ENCODE data around the gene CPNE8.

Gene CPNE8

DNA sequence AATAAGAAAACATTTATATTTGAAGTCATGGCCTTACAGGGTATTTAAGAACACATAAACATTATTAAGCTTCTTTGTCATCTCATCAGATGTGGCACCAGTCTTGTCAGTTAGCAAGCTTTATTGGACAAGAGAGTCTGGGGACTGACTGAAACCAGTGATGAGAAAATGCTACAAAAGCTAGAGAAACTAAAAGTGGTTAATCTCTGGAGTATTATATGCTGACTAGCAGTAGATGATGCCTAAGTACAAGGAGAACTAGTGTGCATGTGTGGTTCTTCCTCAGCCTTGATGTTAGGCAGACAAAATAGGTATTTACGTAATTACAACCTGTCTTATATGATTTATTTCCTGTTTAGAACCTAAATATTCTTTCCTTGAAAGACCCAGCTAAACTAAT lies 176.5 kb downstream of the CPNE8 start:
- no peak for DNase-seq (ENCODE audit: low read depth in 3 of 3)

DNA sequence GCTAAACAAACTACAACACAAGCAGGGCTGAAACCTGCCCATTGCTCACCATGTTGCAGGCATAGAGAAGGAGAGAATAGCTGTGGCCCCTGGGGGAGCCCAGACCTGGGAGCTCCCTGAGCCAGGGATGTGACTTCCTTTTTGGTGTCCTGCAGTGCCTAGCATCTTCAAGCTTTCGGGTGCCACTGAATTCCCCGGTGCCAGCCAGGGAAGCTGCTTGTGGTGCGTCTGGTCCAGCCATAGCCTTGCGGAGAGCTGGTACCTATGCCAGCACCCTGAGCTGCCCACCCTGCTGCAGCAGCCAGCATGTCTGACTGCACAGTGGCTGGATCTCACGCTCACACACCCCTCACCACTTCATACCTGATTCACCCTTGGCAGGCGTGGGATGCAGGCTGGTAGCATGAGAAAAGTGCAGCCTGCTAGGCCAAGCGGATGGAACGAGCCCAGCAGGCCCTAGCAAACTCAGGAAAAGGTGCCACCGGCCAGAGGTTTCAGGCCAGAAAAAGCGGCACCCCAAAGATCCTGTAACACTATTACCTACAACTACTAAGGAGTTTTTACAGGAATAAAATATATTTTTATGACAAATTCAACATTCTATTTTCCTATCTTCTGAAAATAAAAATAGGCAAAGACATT lies 183.7 kb downstream of the CPNE8 start:
- DNase-seq (ENCODE audit: low read depth in 3 of 3): no peak

DNA sequence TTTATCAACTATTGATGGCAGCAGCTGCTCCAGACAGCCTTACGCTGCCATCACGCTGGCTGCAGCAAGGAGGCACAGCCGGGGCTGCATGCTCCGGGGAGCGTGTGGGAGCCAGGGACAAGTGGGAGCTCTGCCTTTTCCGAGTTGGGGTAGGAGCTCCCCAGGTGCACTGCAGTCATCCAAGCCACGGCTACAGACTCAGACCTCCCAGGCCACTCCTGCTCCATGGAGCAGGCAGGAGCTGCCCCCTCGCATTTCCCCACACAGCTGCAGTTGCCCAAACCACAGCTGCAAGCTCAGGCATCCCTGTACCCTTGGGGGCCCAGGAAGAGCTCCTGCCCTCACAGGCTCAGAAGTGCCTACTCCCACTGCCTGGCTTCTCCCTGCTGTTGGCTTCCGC lies 184.7 kb downstream of the CPNE8 start:
- no peak for DNase-seq (ENCODE audit: low read depth in 3 of 3)

DNA sequence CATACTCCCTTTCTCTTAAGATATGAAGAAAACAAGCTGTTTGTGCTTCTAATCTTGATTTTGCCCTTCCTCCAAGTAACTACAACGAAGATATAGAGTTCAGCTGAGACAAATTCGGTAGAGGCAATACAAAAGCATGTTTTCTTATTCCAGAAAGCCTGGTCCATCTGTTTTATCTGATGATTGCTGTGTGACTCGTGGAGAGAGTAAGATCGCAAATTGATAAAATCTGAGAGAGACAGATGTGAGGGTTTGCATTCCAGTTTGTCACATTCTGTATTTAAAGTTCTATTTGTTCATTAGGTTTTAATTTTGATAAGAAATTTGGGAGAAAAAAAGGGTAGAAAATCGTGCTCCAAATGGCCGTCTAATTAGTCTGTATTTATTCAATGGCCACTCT lies 192.1 kb downstream of the CPNE8 start:
- no peak for DNase-seq (ENCODE audit: low read depth in 3 of 3)

DNA sequence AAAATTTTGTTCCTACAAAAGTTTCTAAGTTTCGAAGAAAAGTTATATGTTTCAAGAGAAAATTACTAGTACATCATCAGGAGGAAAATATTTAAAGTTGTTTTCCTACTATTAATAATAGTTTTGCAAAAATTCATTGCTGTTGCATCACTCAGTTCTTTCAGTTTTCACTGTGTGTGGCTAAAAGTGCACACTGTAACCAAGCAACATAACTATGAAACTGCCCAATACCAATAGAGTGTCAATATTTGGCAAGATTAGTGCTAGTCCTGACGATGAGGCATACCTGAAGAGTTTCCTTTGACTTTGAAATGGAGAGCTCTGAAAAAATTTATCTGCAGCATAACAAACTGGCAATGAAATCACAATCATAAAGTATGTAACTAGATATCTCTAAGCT lies 194.3 kb downstream of the CPNE8 start:
- DNase-seq (ENCODE audit: low read depth in 3 of 3): no peak

DNA sequence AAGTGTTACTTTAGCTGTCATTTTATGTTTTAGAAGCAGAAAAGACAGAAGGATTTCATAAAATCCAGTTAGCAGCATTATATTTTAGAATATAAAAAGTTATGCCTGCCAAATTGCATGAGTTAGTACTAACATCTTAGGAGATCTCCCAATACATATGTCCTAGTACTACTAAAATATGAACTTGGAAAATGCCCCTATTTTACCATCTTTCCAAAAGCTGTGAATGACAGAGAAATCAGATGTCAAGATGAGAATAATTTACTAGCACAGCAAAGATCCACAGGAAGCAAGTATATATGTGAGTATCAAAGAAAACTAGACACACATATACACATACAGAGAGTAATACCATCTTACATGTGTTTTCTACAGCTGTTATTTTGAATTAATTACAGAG lies 196.9 kb downstream of the CPNE8 start:
- no peak for DNase-seq (ENCODE audit: low read depth in 3 of 3)

DNA sequence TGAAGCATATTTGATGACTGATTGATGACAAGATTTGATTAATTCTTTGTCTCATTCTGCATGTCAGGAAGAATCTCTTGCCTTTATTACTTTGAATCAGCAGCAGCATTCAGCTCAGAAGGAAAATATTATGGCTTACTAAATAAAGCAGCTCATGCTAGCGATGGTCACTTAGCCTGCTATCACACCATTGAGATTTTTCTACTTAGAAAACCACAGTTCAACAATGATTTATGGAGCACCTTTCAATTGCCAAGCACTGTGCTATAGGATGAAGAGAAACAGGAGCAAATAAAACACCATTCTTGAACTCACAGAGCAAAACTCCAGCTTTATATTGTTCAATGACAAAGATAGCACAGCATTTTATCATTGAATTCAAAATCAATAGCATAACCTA lies 197.7 kb downstream of the CPNE8 start:
- no peak for DNase-seq (ENCODE audit: low read depth in 3 of 3)

DNA sequence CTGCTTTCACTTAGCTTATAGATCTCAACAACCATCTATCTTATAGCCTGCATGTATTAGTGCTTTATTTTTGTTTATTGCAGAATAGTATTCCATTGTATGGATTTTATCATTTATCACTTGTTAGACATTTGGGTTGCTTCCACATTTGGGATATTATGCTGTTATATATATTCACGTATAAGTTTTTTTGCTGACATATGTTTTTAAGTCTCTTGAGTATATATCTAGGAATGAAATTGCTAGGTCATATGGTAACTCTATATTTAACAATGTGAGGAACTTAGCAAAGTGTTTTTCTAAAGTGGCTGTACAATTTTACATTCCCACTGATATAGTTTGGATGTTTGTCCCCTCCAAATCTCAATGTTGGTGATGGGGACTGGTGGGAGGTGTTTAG lies 208.1 kb downstream of the CPNE8 start:
- DNase-seq (ENCODE audit: low read depth in 3 of 3): no peak

DNA sequence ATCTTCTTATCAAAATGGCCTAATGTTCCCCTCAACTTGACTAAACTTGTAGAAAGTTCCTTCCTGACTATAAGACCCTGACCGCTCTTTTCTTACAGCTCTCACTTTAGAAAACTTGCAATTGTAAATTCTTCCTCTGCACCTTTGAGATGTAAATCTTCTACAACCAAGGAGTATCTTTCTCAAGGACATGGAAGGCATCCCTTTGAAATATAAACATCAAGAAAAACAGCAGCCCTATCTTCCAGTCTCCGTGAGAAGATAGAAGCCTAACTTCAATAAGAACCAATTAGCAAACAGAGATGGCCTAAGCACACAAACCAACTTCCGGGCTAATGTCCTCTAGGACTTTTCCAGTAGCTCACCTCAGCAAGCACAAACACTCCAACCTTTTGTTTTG lies 210.3 kb downstream of the CPNE8 start:
- no peak for DNase-seq (ENCODE audit: low read depth in 3 of 3)

DNA sequence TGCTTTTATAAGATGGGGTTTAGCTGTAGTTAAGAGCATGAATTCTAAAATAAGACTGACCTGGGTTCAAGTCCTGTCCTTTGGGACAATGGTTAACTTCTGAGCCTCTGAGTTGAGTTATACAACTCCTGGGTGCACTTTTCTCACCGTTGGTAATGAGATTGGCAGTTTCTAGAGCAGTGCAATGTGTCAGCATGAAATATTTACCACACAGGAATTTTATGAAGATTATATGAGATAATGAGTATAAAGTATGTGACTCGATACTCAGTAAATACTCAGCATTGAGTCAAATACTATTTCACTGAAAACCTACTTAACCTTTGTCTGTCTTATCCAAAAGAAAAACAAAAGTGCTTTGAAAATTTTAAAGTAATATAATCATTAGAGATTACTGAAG lies 214.2 kb downstream of the CPNE8 start:
- no peak for DNase-seq (ENCODE audit: low read depth in 3 of 3)

DNA sequence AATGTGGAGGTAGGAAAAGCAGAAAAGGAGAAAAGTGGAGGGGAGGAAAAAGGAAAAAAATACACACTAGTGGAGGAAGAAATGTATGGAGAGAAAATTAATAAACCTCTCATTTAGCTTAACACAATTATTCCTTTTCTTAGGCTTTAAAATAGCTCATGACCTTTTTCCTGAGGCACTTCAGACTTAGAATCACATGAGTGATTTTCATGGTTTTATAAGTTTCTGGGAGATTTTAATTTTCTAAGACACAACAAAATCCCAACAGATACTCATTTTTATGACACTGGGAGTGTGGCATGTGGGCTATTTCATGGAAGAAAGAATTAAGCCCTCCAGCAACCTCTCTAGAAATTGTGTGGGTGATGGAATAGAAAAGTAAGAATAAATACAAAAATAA lies 214.7 kb downstream of the CPNE8 start:
- DNase-seq (ENCODE audit: low read depth in 3 of 3): no peak

DNA sequence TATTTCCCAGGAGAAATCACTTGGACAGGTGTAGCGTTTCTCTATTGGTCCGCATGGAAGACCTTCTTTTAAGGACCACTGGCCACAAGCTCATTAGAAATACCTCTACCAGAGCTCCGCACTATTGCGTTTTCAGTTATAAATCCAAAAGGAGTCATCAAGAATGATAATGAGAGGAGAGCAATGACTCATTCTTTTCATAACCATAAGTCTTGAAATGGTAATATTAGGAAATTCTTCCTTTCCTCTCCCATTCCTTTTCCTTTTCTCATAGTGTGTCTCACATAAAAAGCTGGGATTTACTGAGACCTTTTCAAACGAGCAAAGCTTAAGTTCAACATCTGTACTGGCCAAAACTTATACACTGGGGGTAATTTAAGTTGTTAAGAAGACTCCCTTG lies 215.7 kb downstream of the CPNE8 start:
- DNase-seq (ENCODE audit: low read depth in 3 of 3): no peak

DNA sequence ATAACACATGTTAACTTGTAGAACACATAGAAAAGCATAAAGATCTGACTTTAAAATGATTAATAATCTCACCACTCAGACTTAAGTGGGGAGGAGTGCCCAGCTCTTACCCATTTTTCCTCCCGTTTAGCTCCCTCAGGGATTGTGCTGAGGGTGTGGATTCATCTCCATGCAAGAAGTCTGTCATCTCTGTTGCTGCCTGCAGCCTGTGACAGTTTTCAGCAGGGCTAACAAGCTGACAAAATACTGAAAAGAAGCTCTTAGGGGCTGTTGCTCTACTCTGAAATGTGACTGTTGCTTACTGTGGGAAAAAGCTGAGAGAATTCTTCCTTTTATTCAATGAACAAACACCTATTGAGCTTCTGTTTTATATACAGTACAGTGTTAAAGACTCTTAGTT lies 216.2 kb downstream of the CPNE8 start:
- DNase-seq (ENCODE audit: low read depth in 3 of 3): no peak

DNA sequence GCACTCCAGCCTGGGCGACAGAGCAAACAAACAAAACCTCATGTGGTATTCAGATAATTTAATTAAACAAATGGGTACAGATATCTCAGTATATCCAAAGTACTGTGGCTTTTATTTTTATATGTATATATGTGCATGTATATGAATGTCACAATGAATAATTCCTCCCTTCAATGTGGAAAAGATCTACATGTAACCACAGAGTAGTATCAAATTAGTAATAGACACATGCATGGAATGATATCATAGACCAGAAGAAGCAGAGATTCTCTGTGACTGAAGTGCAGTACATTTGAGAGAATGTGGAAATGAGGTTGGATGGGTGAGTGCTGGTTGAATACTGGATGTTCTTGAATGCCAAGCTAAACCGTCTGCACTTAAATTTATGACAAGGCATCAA lies 222.9 kb downstream of the CPNE8 start:
- DNase-seq (ENCODE audit: low read depth in 3 of 3): no peak

DNA sequence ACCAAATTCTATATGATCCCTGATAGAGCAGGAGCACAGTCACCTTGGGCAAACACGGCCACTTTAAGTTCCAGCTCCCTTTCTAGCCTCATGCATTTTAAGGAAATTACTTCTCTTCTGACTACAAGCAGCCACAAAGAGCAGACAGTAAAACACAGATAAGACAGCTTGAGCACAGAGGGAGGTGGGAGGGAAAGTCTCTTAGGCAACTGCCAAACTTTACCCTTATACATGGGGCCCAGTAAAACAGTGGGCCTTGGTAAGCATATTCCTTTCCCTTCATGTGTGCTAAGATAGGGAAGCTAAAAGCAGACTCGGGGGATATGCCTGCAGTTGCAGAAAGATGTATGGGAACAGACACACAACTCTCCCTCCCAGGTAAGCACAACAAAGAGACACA lies 235.9 kb downstream of the CPNE8 start:
- DNase-seq (ENCODE audit: low read depth in 3 of 3): no peak

DNA sequence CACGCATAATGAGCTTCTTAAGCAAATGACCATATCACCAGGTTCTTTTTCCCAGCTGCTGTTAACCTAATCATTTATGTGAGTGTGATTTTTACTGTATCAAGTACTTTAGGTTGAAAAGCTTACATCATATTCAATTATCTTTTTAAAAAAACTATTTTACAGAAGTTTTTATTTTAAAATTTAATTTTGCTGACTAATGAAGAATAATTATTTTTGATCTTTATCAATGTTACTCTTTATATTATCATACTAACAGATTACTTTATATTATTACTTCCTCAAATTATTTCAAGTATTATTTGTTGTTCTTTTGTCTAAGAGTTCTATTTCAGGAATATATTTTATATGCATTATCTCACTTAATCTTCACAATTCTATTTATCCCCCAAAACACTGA lies 236.3 kb downstream of the CPNE8 start:
- DNase-seq (ENCODE audit: low read depth in 3 of 3): no peak

DNA sequence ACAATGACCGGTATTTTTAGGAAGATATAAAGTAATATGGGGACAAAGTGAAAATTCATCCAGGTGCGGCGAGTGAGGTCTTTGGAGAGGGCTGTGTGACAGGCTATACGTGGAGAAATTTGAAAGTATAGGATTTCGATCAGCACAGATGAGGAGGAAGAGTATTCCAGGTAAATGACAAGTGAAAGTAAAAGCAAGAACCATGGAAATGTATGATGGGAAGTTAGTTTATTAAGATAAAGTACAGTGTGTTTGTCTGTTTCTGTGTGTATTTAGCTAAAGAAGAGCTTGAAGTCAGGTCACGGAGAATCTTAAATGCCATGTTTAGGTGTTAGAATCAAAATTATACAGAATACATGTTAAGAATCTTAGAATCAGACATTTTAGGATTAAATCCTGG lies 239.0 kb downstream of the CPNE8 start:
- DNase-seq (ENCODE audit: low read depth in 3 of 3): no peak

DNA sequence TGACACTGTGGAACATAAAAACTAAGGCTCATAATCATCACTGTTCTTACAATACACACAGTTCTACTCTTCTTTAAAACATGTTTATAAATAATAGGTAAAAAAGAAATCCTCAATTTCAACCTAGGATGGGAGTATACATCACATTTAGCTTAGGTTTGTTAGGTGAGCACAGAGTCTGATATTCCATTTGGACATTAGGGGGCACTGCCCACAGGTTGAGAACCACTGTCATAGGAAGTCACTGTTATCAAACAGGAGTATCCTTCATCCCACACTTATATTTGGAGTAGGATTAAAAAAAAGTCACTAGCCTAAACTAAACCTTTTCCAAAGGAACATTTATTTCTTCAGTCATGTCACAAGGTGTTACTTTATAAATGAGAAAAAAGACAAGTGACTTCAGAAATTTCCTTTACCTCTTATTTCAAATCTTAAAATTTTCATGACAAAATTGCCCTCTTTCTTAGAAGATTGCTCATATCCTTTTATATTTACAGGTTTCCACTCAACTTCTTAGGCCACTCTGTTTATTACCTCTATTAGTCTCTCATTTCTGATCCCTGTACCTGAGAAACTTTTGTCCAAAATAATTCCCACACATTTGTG lies 240.6 kb downstream of the CPNE8 start:
- no peak for DNase-seq (ENCODE audit: low read depth in 3 of 3)

DNA sequence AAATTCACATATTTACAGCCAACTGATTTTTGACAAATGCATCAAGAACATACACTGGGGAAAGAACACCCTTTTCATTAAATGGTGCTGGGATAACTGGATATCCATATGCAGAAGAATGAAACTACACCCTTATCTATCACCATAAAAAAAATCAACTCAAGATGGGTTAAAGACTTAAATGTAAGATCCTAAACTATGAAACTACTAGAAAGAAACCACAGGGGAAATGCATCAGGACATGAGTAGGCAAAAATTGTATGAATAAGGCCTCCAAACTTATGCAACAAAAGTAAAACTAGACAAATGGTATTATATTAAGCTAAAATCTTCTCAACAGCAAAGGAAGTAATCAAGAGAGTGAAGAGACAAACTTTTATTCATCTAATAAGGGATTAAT lies 242.6 kb downstream of the CPNE8 start:
- DNase-seq (ENCODE audit: low read depth in 3 of 3): no peak

DNA sequence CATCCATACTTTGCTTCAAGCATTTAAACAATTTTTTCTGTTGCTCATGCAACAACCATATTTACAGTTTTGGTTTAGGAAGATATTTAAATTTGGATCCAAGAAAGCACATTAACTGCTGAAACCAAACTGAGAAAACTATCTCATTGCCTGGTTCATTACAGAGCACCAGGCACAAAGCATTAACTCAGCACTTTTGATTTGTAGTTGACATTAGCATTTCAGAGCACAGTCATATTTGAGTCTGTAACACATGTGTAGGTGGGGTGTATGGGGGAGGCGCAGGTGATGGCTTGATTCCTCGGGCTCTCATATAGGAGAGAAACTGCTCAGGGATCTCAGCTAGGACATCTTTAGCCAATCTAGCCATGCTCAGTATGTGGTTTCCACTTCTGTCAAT lies 251.7 kb downstream of the CPNE8 start:
- no peak for DNase-seq (ENCODE audit: low read depth in 3 of 3)

DNA sequence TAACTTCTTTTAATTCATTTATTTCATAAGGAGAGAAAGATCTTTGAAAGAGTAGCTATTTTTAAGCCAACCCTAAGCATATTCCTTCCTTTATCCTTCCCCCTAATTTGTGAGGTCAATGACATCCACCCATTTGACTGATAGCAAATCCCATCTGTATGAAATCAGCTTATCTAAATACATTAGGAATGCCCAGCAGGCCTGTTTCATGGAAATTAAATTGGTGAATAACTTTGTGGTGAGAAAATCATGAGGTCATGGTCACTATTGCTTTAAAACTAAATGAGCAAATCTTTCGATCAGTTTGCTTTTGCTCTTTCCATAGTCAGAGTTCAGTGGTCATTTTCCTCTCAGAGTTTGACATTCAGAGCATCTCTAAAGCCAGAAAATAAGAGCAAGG lies 256.6 kb downstream of the CPNE8 start:
- no peak for DNase-seq (ENCODE audit: low read depth in 3 of 3)

DNA sequence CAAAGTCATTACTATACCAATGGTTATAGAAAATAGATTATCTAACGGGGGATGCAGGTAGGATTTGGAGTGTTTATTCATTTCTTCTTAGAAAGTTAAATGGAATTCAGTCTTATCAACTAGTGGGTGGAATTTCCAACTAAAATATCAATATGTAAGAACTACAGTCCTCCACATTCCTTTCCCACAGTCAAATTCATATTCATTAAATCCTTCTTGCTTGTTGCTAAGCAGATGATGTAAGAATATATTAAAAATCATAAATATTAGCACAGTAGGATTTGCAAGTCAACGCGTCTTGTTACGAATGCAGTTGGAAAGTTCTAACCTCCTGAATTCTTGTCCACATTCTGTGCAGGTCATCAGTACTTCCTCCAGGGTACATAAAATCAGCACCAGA lies 259.2 kb downstream of the CPNE8 start:
- DNase-seq (ENCODE audit: low read depth in 3 of 3): no peak

DNA sequence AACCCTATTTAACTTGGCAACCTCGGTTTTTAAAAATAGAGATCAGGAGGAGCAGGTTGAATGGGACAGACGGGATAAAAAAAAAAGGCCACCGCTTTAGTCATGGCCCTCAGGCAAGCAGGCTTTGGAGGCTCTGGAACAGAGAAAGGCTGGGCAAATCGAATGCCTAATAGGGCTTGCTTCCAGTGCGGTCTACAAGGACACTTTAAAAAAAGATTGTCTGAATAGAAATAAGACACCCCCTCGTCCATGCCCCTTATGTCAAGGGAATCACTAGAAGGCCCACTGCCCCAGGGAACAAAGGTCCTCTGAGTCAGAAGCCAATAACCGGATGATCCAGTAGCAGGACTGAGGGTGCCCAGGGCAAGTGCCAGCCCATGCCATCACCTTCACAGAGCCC lies 265.8 kb downstream of the CPNE8 start:
- DNase-seq (ENCODE audit: low read depth in 3 of 3): no peak

DNA sequence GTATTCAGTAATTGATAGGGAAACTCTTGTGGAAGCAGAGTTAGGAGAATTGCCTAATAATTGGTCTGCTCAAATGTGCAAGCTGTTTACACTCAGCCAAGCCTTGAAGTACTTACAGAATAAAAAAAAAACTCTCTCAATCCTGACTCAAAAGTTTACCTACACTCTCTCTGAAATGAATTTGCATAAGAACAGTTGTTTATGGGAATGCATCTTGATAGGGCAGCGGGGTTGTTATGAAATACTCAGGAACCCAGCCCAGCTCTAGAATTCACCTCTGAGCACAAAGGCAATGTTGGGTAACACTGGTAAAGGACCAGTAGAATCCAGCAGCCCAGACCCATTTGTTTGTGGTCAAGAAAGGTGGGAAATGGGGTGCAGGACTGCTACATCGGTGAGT lies 267.0 kb downstream of the CPNE8 start:
- DNase-seq (ENCODE audit: low read depth in 3 of 3): no peak
